GM12864 (cell line): ENCODE results near the gene MED20.

Experiments
- DNase-seq: peaks from one replicate; pipeline ENCODE4 v3.0.0-alpha.2; 2011; ENCODE audit warnings: low read depth
- H3K4me3 ChIP-seq: 2 replicates; pipeline ENCODE4 v1.5.1; 2011; ENCODE audit warnings: mild to moderate bottlenecking, low read depth, low read length, control low read depth
- CTCF ChIP-seq: IDR thresholded peaks from 2 replicates; pipeline ENCODE4 v1.5.1; 2011; ENCODE audit warnings: low read depth, mild to moderate bottlenecking, moderate library complexity, low read length, control low read depth, inconsistent platforms; ENCODE audit errors: missing control alignments

MED20 gene

GRCh38 chr6:41920921-41921711 is at the start of gene MED20, which contains the start of gene BYSL:
Gene MED20, minus strand, starts transcription at chr6:41921139. Its CDS starts 121 bp downstream, at chr6:41921018.
Gene BYSL, plus strand, starts transcription at chr6:41921499. Its CDS starts 64 bp downstream, at chr6:41921563.
- DNase-seq = peak; percentile 94
- H3K4me3 ChIP-seq = peak within 1 kb of the TSS; percentile 92
- peak; percentile 93 for TF ChIP-seq CTCF

- DNase-seq = no peak
- no peak for TF ChIP-seq CTCF
- H3K4me3 ChIP-seq = no peak overlapping the region
Observed at GRCh38 chr6:41970436-41970846, 49.5 kb upstream of the MED20 start.

- DNase-seq = no peak
- no peak for TF ChIP-seq CTCF
- H3K4me3 ChIP-seq = no peak overlapping the region
Observed at GRCh38 chr6:41967312-41968287, 46.7 kb upstream of the MED20 start.

DNA sequence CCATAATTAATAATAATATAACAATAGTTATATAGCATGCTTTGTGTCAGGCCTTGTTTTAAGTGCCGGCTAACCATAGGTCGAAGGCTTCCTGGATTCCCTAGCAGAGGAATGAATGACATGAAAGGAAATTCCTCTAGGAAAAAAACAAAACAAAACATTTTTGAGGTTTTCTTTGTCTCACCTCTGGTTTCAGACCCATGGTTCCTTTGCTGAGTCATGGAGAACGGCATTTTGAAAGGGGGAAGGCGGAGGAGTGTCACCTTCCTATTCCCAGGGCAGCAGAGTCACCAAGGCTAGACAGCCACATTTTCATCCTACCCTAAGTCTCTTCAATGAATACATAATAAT is 46.0 kb upstream of the MED20 start:
- no peak for TF ChIP-seq CTCF
- no peak overlapping the region for H3K4me3 ChIP-seq
- no peak for DNase-seq

- no peak for DNase-seq
- no peak for TF ChIP-seq CTCF
- no peak overlapping the region for H3K4me3 ChIP-seq
Observed at GRCh38 chr6:41966214-41966920, 45.4 kb upstream of the MED20 start.

GRCh38 chr6:41965429-41966213 is 44.7 kb upstream of the MED20 start:
- no peak overlapping the region for H3K4me3 ChIP-seq
- DNase-seq = no peak
- TF ChIP-seq CTCF = no peak
